ENCODE results near the gene CPT2. TPM values are rescaled to one million over a fixed set of nuclear protein-coding genes. Genes with fewer than 3 reads are reported as not detected.

Gene CPT2
- total RNA-seq, 1 donor from 2014 or later = 24.8 TPM

DNA sequence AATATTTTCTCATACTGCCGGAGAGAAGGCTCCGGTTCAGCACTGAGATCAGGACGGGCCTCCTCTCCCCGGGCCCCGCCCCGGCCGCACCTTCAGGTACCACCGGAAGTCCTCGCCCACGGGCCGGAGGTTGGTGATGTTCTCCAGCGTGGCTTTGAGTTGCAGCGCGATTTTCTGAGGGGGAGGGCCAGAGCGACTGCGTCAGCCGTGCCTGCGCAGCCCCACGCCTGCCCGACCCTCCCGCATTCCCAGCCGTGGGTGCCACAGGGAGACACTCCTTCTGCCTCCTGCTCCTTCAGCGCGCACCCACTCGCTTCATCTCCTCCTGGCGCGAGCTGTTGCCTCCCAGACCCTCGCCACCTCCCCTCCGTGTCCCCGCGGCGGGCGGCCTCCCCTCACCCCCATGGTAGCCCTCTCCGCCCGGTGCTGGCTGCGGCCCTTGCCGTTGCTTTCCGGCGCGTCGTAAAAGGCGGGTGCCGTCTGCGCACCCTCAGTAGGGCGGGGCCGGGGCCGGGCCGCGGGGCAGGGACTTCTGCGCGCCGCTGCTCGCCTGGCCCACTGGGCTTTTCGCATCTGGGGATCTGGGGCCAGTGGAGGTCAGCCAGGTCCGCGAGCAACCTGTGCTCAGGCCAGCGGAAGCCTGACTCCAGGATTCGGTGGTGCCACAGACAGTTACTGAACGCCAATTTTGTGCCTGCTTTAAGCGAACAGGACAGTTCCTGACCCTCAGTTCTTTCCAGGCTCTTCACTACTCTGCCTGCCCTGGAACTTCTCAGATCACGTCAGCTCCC, 23.7 kb downstream of the CPT2 start, which contains the start of gene CZIB:
TSS of gene CZIB (minus strand) at position 464 of the 791 bp plus-strand sequence. CDS start at position 405, 59 bp downstream.
- intact Hi-C loops (cut with DNase I) = loop anchor here (1.0 to 10.0 kb wide), 4 partner anchors 18 to 1544 kb away; partner anchors contain the start of genes CPT2, MAGOH and PARS2
- peak within 1 kb of the TSS; percentile 91 to 98 for H3K27ac ChIP-seq

DNA sequence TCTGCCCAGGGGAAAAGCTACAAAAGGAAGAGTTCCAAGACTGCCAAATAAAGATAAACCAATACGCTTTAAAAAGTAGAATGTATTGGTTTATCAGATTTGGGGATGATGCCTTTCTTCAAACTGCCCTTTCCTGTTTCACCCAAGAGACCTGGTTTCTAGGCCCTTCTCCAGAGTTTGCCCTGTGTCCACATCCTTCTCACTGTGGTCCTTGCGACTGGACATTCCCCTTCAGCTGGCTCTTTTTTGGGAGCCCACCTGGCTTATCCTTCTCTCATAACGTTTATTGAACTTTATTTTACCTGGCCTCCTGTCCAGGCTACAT, 24.3 kb downstream of the CPT2 start:
- DNase-seq (ENCODE audit: low spot score in 2 of 2) = no peak
- peaks cover 3 to 12% of the 10 kb centered on the region in 2 donors for H3K4me1 ChIP-seq
- no peaks in the 10 kb centered on the region for H3K9me3 ChIP-seq
- intact Hi-C loops (cut with DNase I) = loop anchor here (1.0 to 10.0 kb wide), 4 partner anchors 17 to 1544 kb away; partner anchors contain the start of genes CPT2, MAGOH and PARS2
- H3K27me3 ChIP-seq = no peaks in the 10 kb centered on the region
- H3K36me3 ChIP-seq = peaks cover 3 to 7% of the 10 kb centered on the region in 2 donors
- peak overlapping the region; percentile 91 to 98 for H3K27ac ChIP-seq
- peak overlapping the region; percentile 72 to 88 for H3K4me3 ChIP-seq
- no peak for TF ChIP-seq CTCF (IDR thresholded peaks at IDR 0.05)

More for the DNA sequence above, 23.7 kb downstream of the CPT2 start, which contains the start of gene CZIB:
- DNase-seq (ENCODE audit: low spot score in 2 of 2) = peak; percentile 65 to 96
- H3K4me3 ChIP-seq = peak within 1 kb of the TSS; percentile 72 to 88
- no peaks in the 10 kb centered on the region for H3K9me3 ChIP-seq
- H3K4me1 ChIP-seq = peaks cover 3 to 12% of the 10 kb centered on the region in 2 donors
- TF ChIP-seq CTCF (IDR thresholded peaks at IDR 0.05) = no peak
- no peaks in the 10 kb centered on the region for H3K27me3 ChIP-seq
- H3K36me3 ChIP-seq = peaks cover 3 to 12% of the 10 kb centered on the region in 2 donors

GRCh38 chr1:53237638-53238037, 41.0 kb downstream of the CPT2 start:
- Histone ChIP-seq H3K27me3 (no peaks in the 10 kb centered on the region), H3K4me3 (peak overlapping the region; percentile 76 to 91), H3K9me3 (no peaks in the 10 kb centered on the region), H3K4me1 (peaks cover 5 to 18% of the 10 kb centered on the region in 2 donors), H3K36me3 (peaks cover 28 to 36% of the 10 kb centered on the region in 2 donors), H3K27ac (peak overlapping the region; percentile 65 to 71)
- intact Hi-C loops (cut with DNase I) = loop anchor here (1.0 kb wide), 3 partner anchors 17 to 89 kb away; partner anchors contain the start of gene CZIB
- no peak for DNase-seq (ENCODE audit: low spot score in 2 of 2)
- no peak for TF ChIP-seq CTCF (IDR thresholded peaks at IDR 0.05)

GRCh38 chr1:53238197-53239155, 41.9 kb downstream of the CPT2 start, which contains the start of gene MAGOH:
MAGOH (minus strand) TSS chr1:53238518; CDS start chr1:53238448, 70 bp downstream.
- DNase-seq (ENCODE audit: low spot score in 2 of 2) = peak; percentile 72 to 97
- Histone ChIP-seq H3K4me1 (peaks cover 5 to 18% of the 10 kb centered on the region in 2 donors), H3K27ac (peak within 1 kb of the TSS; percentile 65 to 71), H3K9me3 (no peaks in the 10 kb centered on the region), H3K36me3 (peaks cover 21 to 27% of the 10 kb centered on the region in 2 donors), H3K27me3 (no peaks in the 10 kb centered on the region), H3K4me3 (peak within 1 kb of the TSS; percentile 76 to 91)
- intact Hi-C loops (cut with DNase I) = loop anchor here (1.0 kb wide), 3 partner anchors 18 to 88 kb away; partner anchors contain the start of gene CZIB
- TF ChIP-seq CTCF (IDR thresholded peaks at IDR 0.05) = no peak

DNA sequence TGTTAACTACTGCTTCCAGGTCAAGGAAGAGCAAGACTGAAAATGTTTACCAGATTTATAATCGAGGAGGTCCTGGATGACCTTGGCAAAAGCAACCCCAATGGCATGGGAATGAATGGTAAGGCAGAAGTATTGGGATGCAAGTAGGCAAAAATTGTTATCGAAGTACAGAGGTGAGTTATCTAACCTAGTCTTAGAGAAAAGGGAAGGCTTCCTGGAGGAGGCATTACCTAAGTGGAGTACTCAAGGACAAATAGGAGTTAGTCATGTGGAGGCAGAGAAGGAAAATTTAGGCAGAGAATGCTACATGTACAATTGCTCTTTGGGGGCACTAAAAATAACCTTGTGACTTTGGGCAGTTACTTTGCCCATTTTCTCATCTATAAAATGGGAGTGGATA, 45.2 kb downstream of the CPT2 start:
- H3K4me1 ChIP-seq = peaks cover 5 to 12% of the 10 kb centered on the region in 2 donors
- H3K4me3 ChIP-seq = no peak overlapping the region
- H3K27ac ChIP-seq = no peak overlapping the region
- DNase-seq (ENCODE audit: low spot score in 2 of 2) = no peak
- H3K9me3 ChIP-seq = no peaks in the 10 kb centered on the region
- H3K36me3 ChIP-seq = no peaks in the 10 kb centered on the region
- intact Hi-C loops (cut with DNase I) = no loop called here
- H3K27me3 ChIP-seq = no peaks in the 10 kb centered on the region
- TF ChIP-seq CTCF (IDR thresholded peaks at IDR 0.05) = no peak
